ENCODE data around the gene AACS. TPM values are rescaled to one million over a fixed set of nuclear protein-coding genes. Genes with fewer than 3 reads are reported as not detected.

Gene AACS
- total and polyA plus RNA-seq, 2 of the 4 experiments (the other 2 are of a cell fraction) = 22.0 to 24.9 TPM

GRCh38 chr12:125183187-125184067, 118.2 kb downstream of the AACS start:
- no peaks in the 10 kb centered on the region for H3K36me3 ChIP-seq (ENCODE audit: control insufficient read depth, insufficient read depth, low read length)
- no peak overlapping the region for H3K18ac ChIP-seq (ENCODE audit: low read depth, low read length)
- no peak overlapping the region for H3K27ac ChIP-seq (ENCODE audit: insufficient read depth, low read length)
- H4K8ac ChIP-seq (ENCODE audit: low read depth in 2 of 2, low read length in 2 of 2) = no peak overlapping the region
- WGBS, 2 experiments (ENCODE audit: extremely low coverage in 2 of 2, insufficient read length in 1 of 2) = 0% methylated on average over 7 of the region's 27 CpGs; no CpG with 5 or more reads in 1 of the 2 experiments
- no peak overlapping the region for H3K56ac ChIP-seq (ENCODE audit: extremely low read depth, insufficient read depth, low read length)
- H3K9me3 ChIP-seq (ENCODE audit: control insufficient read depth, insufficient read depth, low read length) = no peaks in the 10 kb centered on the region
- BruUV-seq (replicated peaks) = no TSS peak
- ChIA-PET CTCF (interaction anchor here (0.6 to 0.8 kb wide), 3 partner anchors 13 to 1599 kb away, joined by 3 read pairs; no protein-coding TSS in a partner anchor), POLR2A (ENCODE audit: unreplicated experiment) (no interaction called here)
- H2BK15ac ChIP-seq (ENCODE audit: low read depth, low read length) = no peak overlapping the region
- H4K20me1 ChIP-seq (ENCODE audit: insufficient read depth, low read length) = no peaks in the 10 kb centered on the region
- in situ Hi-C loops (cut with MboI; ENCODE audit: low sequenced_read_pairs) = loop anchor here (25.0 kb wide), 1 partner anchor 229 kb away; no protein-coding TSS in a partner anchor
- no peaks in the 10 kb centered on the region for H3K79me1 ChIP-seq (ENCODE audit: low read depth in 1 of 2, low read length in 2 of 2)
- peak; percentile 66 for DNase-seq
- no peak overlapping the region for H2AK5ac ChIP-seq (ENCODE audit: low read depth, low read length)
- H2BK120ac ChIP-seq (ENCODE audit: low read depth, low read length) = no peak overlapping the region
- H2BK5ac ChIP-seq (ENCODE audit: low read depth, low read length, poor library complexity, severe bottlenecking) = no peak overlapping the region
- dilution Hi-C loops (cut with HindIII; ENCODE audit: low sequenced_read_pairs, unreplicated experiment) = no loop called here
- H3K14ac ChIP-seq (replicated peaks; ENCODE audit: low read depth, low read length) = no peak overlapping the region
- H4K91ac ChIP-seq (ENCODE audit: insufficient read depth, low read depth, low read length) = no peak overlapping the region
- no peak overlapping the region for H3K4me3 ChIP-seq (ENCODE audit: insufficient read depth, low read depth, low read length)
- no peaks in the 10 kb centered on the region for H3K9me1 ChIP-seq (ENCODE audit: insufficient read depth, low read length)
- H4K5ac ChIP-seq (ENCODE audit: low read depth, low read length) = no peak overlapping the region
- H2AK9ac ChIP-seq (replicated peaks; ENCODE audit: low read depth, low read length, poor library complexity) = peak overlapping the region; percentile 77
- no peaks in the 10 kb centered on the region for H3K4me1 ChIP-seq (ENCODE audit: control insufficient read depth, insufficient read depth, low read length)
- no peak overlapping the region for H3K23ac ChIP-seq (ENCODE audit: low read depth, low read length)
- TF ChIP-seq CHD1 (IDR thresholded peaks at IDR 0.05; ENCODE audit: low read depth, low read length) (no peak), RAD21 (IDR thresholded peaks at IDR 0.05; ENCODE audit: low read length) (peak; percentile 97), BHLHE40 (IDR thresholded peaks at IDR 0.05; ENCODE audit: low read depth, low read length) (0 out of 2 replicates have a peak, but pooled peaks have one; percentile 14), CTCF (conservative IDR thresholded peaks at IDR 0.05; ENCODE audit: low read depth, low read length) (peak; percentile 97), USF2 (IDR thresholded peaks at IDR 0.05; ENCODE audit: low read depth, low read length) (peak; percentile 25; the same call in 1 of the 2 replicates), ELK1 (IDR thresholded peaks at IDR 0.05; ENCODE audit: borderline replicate concordance, low read depth, low read length) (no peak), POLR2A (IDR thresholded peaks at IDR 0.05; ENCODE audit: low read depth, low read length) (peak; percentile 42; the same call in 1 of the 2 replicates), MAZ (IDR thresholded peaks at IDR 0.05; ENCODE audit: borderline replicate concordance, low read depth, low read length) (peak; percentile 83), SMC3 (IDR thresholded peaks at IDR 0.05; ENCODE audit: low read depth, low read length) (peak; percentile 77)
- intact Hi-C loops (cut with micrococcal nuclease) = loop anchor here (1.0 to 10.0 kb wide), 2 partner anchors 189 to 220 kb away; partner anchors contain the start of gene BRI3BP
- no peak overlapping the region for H2BK20ac ChIP-seq (ENCODE audit: low read depth, low read length)
- peak; percentile 84 for ATAC-seq (ENCODE audit: low read depth)
- peak overlapping the region; percentile 9; the same call in 1 of the 2 replicates for H3K4me2 ChIP-seq (ENCODE audit: low read depth, low read length)
- H3K4ac ChIP-seq (ENCODE audit: low read depth, low read length) = no peak overlapping the region
- H2AFZ ChIP-seq (replicated peaks; ENCODE audit: low read length, poor library complexity) = peak overlapping the region; percentile 89
- H3K27me3 ChIP-seq (ENCODE audit: control insufficient read depth, insufficient read depth, low read length) = peaks cover 32% of the 10 kb centered on the region
- no peak overlapping the region for H3K9ac ChIP-seq (ENCODE audit: low read depth, low read length)
